GM19239 (cell line): ENCODE data around the gene SPON1.
"Not testable (repeated sequence)": the region's sequence is repeated elsewhere in the genome, so short reads cannot be mapped to it uniquely, and the experiment has no call there.

Experiments used
- DNase-seq: peaks from one replicate; pipeline ENCODE4 v3.0.0; 2011; ENCODE audit warnings: low spot score; ENCODE audit not compliant: insufficient read length
- FAIRE-seq: peaks from 2 replicates; lab custom pipeline; 2011; peaks lifted over from hg19 to GRCh38; lab: Jason Lieb, UNC

Gene SPON1

DNA sequence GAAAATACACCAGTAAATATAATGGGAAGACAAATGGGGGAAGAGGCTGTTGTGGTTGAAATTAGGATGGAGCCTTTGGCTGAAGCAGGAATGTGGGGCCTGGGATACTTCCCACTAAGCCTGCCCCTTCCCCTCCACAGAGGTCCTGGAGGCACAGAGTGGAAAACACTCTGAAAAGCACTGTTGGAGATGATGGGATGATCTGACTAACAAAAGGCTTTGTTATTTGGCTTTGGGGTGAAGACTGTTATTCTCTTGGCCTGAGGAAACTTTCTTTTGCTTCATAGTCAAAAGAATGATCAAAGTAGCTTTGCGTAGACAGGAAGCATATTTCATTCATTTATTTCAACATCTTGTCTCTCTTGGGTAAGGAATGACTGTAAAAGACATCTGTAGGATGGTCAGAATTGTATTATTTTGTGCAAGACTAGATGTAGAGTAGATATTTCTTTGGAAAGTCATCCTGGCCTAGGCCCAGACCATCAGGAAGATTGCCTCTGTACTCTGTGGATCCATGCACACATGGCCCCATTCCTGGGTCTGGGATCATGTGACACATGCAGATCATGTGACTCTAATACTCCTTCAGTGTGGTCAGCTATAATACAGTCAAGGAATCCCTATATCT lies 111.4 kb downstream of the SPON1 start:
- DNase-seq (no peak), FAIRE-seq (no peak)

DNA sequence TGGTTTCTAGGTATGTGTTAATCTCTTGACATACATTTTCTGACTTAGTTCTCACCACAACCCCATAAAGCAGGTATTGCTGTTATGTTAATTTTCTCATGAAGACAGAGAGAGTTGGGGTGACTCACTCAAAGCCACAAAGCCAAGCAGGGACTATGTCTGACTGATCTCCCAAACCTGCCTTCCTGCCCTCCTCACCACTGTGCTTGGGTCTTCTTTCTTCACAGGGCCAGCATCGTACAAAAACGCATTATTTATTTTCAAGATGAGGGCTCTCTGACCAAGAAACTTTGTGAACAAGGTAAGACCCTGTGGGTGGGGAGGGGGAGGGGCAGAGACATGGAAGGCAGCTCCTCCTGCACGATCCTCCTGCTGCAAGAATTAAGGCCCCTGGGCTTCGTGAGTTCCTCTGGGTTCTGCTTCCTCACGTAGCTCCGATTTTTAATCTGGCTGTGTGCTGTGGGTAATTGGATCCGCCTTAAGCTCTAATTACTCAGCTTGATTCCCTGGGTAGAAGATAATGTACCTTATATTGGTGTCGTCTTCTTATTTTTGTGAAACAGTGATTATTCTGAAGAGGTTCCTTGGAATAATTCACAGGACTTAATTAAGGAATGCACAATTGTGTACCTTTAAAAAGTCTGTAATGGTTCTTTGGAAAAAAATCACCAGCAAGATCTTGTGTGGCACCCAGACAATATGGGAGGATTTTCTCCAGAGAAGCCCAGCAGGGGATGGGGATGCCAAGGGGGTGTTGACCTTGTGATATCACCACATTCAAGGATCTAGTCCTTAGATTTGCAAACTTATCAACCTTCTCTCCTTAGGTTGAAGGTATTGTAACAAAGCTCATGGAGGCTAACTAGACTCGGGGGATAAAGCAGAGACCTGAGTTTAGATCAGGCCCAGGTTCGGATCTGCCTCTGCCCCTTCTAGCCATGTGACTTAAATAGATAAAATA lies 112.9 kb downstream of the SPON1 start:
- DNase-seq, result no peak
- no peak for FAIRE-seq

DNA sequence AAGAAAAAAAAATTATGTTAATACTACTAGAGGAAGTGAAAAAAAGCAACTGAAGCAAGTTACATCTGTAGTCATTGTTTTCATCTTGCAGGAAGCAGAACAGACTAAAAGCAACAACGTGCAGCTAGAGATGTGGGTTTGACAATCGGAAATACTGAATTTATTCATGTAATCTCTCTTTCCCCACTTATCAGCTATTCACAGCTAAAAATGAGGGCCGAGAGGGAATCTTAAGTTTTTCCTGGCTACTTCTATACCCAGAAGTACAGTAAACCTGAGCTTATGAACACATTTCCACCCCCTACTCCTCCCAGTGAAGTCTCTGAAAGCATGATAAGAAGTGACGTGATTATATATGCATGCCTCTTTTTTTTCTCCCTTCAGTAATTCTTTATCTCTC lies 116.5 kb downstream of the SPON1 start:
- FAIRE-seq (no peak), DNase-seq (no peak)

DNA sequence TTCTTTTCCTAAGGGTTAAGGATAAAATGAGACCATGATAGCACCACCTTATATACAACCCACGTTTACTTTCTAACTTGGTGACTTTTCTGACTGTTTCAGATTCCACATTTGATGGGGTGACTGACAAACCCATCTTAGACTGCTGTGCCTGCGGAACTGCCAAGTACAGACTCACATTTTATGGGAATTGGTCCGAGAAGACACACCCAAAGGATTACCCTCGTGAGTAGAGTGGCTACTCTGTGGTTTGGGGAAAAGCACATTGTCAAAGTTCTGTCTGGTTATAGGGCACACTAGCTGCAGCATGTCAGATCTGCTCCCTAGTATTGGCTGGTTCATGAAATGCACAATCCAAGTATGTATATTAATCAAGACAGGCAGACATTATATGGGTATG lies 117.3 kb downstream of the SPON1 start:
- no peak for FAIRE-seq
- DNase-seq, result no peak

- no peak for FAIRE-seq
- DNase-seq, result no peak
Observed at GRCh38 chr11:14081581-14082231, 119.2 kb downstream of the SPON1 start.

DNA sequence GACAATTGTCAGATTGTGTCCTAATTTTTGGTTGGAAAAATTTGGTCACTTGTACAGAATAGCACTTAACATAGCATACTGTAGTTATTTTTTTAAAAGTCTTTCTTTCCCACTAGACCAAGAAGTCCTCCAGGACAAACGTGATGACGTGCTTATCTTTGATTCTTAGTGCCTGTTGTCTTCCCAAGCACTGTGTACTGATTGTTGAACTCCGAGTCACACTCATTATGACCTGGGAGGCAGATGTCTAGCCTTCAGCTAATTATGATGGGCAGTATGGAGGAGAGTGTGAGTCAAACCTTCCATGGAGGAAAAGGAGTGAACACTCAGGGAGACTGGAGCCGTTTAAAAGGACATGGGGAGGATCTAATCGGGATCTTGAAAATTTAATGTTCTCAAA lies 119.8 kb downstream of the SPON1 start:
- DNase-seq, result no peak
- no peak for FAIRE-seq

GRCh38 chr11:14088861-14089260 lies 126.3 kb downstream of the SPON1 start:
- DNase-seq, FAIRE-seq: not testable (repeated sequence)

- FAIRE-seq (no peak), DNase-seq (no peak)
Observed at GRCh38 chr11:14089690-14090462, 127.4 kb downstream of the SPON1 start.

GRCh38 chr11:14090631-14091030 lies 128.1 kb downstream of the SPON1 start:
- not testable (repeated sequence) for DNase-seq, FAIRE-seq

DNA sequence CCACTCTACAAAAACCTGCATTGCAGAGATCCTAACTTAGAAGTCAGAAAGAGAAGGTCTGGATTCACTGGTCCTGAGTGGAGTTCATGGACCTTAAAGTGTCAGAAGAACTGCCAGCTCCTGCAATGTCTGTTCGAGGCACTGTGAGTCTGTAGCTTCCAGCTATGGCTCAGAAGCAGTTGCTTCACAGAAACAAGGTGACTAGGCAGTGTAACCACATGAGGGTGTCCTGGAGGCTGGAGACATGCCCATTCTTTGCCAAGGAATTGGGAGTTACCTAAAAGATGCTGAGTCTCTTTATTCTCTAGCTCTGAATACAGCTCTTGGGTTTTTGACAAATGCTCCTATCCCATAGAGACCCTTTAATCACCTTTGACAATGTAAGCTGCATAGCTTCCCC lies 130.5 kb downstream of the SPON1 start:
- DNase-seq (no peak), FAIRE-seq (no peak)

- DNase-seq, result no peak
- no peak for FAIRE-seq
Observed at GRCh38 chr11:14094481-14095037, 132.0 kb downstream of the SPON1 start.

DNA sequence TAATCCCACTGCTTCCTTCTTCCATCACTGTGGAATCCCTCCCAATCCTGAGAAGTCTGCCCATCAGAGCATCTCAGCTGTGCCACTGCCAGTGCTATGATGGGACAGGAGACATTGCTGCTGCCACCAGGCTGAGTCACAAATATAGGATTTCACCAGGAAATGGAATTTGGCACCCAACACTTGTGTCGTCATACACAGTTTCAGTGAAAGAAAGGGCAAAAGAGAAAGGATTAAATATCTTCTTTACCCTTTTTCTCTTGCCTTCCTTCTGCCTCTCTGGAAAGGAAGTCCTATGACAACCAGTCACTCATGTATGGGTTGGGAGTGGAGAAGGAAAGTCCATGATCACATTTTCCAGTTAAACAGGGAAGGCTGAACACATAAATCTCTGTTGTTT lies 133.4 kb downstream of the SPON1 start:
- FAIRE-seq (no peak), DNase-seq (no peak)

DNA sequence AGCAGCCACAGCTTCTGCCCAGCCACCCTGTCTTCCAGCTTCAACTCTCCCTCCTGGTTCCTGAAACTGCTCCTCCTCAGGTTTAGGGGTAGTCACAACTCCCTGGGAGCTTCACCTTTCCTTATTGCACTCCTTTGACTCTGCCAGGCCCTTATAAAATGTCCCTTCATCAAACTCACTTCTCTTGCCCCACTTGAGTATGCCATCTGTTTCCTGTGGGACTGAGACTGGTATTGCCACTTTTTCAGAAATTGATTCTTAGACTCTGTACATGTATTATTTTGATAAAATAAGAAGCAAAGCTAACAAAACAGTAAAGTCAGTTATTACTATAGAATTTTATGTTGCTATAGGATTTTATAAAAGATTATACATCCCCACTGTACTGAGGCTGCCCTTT lies 134.1 kb downstream of the SPON1 start:
- no peak for FAIRE-seq
- DNase-seq, result no peak

DNA sequence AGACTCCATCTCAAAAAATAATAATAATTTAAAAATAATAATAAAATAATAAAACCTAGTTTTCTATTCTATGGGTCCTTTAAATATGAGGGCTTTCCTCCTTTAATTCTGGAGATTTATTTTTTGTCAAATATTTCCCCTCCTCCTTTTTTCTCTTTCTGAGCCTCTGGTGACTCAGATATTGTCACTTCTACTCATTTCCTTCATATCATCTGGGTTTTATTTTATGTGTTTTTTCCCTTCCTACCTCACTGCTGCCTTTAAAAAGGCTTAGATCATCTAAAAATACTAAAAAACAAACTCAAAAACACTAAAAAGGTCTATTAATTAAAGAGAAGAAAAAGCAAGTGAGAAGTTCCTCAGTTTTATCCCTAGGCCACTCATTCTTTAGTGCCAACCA lies 138.9 kb downstream of the SPON1 start:
- FAIRE-seq (no peak), DNase-seq (no peak)

- no peak for FAIRE-seq
- no peak for DNase-seq
Observed at GRCh38 chr11:14102766-14103165, 140.2 kb downstream of the SPON1 start.

DNA sequence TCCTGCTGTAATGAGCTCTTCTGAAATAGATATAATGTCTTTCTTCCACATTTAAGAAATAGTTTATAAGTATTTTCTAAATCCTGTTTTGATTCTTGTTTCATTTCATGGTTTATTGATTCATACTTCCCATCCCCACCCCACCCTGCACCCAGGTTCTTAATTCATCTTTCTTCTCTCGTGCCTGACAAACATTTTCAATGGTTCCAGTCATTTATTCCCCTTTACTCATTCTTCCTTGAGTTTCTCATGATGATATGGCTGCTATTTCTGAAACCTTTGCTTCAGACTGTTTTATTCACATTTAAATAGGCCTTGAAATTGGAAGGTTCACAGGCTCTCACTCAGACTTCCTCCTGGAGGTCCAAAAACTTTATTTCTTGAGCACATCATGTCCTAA lies 142.9 kb downstream of the SPON1 start:
- FAIRE-seq (no peak), DNase-seq (no peak)

- DNase-seq, result no peak
- FAIRE-seq, result no peak
Observed at GRCh38 chr11:14106303-14107049, 144.0 kb downstream of the SPON1 start.

DNA sequence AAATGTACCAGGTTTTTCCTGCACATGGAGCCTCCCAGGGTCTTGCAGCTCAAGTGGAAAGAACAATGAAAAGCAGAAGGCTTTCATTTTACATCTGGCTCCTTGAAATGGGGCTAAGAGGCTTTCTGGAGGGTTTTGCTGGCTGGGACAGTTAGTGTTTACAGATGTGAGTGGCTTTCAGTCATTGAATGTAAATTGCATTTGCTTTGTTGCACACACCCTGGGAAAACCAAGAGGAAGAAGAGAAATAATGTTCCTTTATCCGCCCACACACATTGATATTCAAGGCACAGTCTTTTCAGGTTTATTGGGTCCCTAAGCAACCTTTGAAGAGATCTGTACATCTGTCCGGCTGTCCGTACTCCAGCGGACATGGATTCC lies 144.5 kb downstream of the SPON1 start:
- DNase-seq, result no peak
- FAIRE-seq, result no peak

DNA sequence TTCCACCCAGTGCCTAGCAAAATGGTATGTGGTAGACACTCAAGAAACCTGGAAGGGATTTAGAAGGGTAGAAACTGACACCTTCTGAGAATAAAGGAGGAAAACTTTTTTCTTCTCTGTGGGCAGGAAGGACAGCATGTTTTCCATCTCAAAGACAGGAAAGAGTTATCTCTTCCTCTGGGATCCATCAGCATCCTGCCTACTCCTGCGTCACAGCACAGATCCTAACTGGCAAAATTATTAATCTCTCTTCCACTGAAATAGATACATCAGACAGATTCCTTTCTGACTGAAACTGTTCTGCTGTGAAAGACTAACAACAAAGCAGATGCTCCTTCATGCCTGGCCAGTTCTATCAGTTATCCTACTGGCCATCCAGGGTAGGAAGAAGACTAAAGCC lies 147.2 kb downstream of the SPON1 start:
- DNase-seq, result no peak
- no peak for FAIRE-seq
